Activated naive CD4-positive, alpha-beta T cell treated with anti-CD3 and anti-CD28 coated beads for 36 hours (primary cell): ENCODE measurements around the gene CLINT1. TPM values are rescaled to one million over a fixed set of nuclear protein-coding genes. Genes with fewer than 3 reads are reported as not detected.
"Not testable (repeated sequence)": the region's sequence is repeated elsewhere in the genome, so short reads cannot be mapped to it uniquely, and the experiment has no call there.

Source experiments
- CTCF ChIA-PET: fragments of 350-600 bp; sonication (Branson Sonifier 250); formaldehyde crosslinking; loops from one replicate; lab custom pipeline; 2021; ENCODE audit warnings: antibody characterized with exemption; lab: Charles Lee
- DNase-seq: peaks from one replicate; pipeline ENCODE4 v3.0.0-alpha.2; 2020
- H3K27ac Mint-ChIP-seq: one replicate; pipeline ENCODE4 v1.8.0; 2021; ENCODE audit warnings: mild to moderate bottlenecking, mixed read lengths
- H3K27me3 Mint-ChIP-seq: one replicate; pipeline ENCODE4 v1.8.0; 2021; ENCODE audit warnings: low read depth, mixed read lengths
- H3K36me3 Mint-ChIP-seq: one replicate; pipeline ENCODE4 v1.8.0; 2021; ENCODE audit warnings: low read depth, mixed read lengths
- H3K4me1 Mint-ChIP-seq: one replicate; pipeline ENCODE4 v1.8.0; 2021; ENCODE audit warnings: low read depth, mixed read lengths
- H3K4me3 Mint-ChIP-seq: one replicate; pipeline ENCODE4 v1.8.0; 2021; ENCODE audit warnings: mild to moderate bottlenecking, moderate library complexity, mixed read lengths
- H3K9me3 Mint-ChIP-seq: one replicate; pipeline ENCODE4 v1.8.0; 2021; ENCODE audit warnings: mixed read lengths
- intact Hi-C: fragments of 100-400 bp; cut with micrococcal nuclease; formaldehyde crosslinking; loops from one replicate; pipeline ENCODE4 v1.15.1; 2023
- total RNA-seq, 2 experiments: library from RNA; stranded (reverse); gene quantifications; one replicate each; pipeline ENCODE4 v1.2.3, GENCODE V29; 2021

The CLINT1 gene
- total RNA-seq, 2 experiments from 2014 or later = 31.0 to 32.7 TPM

DNA sequence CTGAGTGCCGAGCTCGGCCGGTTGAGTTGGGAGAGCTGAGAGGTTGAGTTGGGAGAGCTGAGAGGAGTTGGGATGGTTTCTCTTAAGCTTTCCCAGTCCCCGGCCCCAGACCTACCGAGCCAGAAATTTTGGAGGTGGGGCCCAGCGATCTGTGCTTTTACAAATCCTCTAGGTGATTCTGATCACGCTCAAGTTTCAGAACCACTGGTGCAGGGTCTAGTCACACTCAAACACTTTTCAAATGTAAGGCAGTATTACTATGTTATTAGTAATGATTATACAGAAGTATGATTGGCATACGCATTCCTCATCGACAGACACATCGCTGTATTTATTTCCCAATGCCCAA is 256 bp upstream of the CLINT1 start:
- CTCF ChIA-PET = interaction anchor here (1.1 kb wide), 1 partner anchor 13 kb away, joined by 3 read pairs; no protein-coding TSS in a partner anchor

DNA sequence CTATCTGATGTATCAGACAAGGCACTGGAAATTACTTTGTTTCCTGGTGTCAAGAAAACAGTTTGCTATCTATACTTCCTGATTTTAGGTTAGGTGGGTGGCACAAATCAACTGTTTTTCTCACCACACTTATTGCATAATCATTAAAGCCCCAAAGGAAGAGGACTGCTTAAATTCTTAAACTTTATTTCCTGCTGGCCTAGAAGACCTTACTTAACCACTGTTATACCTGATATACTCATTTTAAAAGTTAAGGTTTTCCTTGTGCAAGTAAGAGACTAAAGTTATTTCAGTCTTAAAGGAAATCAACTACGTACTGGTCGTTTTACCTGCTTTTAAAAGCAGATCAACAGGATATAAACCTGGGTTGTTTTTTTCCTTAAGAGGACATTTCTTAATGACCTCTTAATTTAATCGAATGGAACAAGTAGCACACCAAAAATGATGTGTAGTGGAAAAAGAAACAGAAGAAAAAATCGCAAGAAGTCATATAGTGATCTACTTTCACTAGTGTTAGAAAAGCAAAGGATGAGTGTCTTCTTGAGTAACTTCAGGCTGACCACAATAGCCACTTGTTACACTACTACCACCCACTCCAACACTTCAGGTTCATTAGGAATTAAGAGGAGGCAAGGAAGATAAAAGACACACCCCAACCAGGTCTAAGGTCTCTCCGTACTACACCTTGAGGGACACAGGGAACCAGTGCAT is 974 bp downstream of the CLINT1 start:
- peaks cover 69% of the 10 kb centered on the region for H3K4me1 Mint-ChIP-seq
- DNase-seq = peak; percentile 44
- H3K36me3 Mint-ChIP-seq = peaks cover 3% of the 10 kb centered on the region
- no peaks in the 10 kb centered on the region for H3K27me3 Mint-ChIP-seq
- peak overlapping the region; percentile 86 for H3K4me3 Mint-ChIP-seq
- H3K9me3 Mint-ChIP-seq = no peaks in the 10 kb centered on the region
- H3K27ac Mint-ChIP-seq = peak overlapping the region; percentile 87
- intact Hi-C loops = loop anchor here (2.0 to 10.0 kb wide), 8 partner anchors 33 to 1599 kb away; partner anchors contain the start of gene RNF145
- CTCF ChIA-PET = interaction anchor here (0.9 to 1.8 kb wide), 6 partner anchors 14 to 115 kb away, joined by 3 to 6 read pairs (median 3); partner anchors contain the start of gene LSM11

More for the DNA sequence above, 256 bp upstream of the CLINT1 start:
- no peaks in the 10 kb centered on the region for H3K27me3 Mint-ChIP-seq
- DNase-seq = no peak
- H3K9me3 Mint-ChIP-seq = no peaks in the 10 kb centered on the region
- peaks cover 65% of the 10 kb centered on the region for H3K4me1 Mint-ChIP-seq
- H3K27ac Mint-ChIP-seq = peak overlapping the region; percentile 87
- peaks cover 3% of the 10 kb centered on the region for H3K36me3 Mint-ChIP-seq
- intact Hi-C loops = loop anchor here (1.0 to 10.0 kb wide), 10 partner anchors 12 to 1598 kb away; partner anchors contain the start of genes RNF145 and THG1L
- peak overlapping the region; percentile 86 for H3K4me3 Mint-ChIP-seq

DNA sequence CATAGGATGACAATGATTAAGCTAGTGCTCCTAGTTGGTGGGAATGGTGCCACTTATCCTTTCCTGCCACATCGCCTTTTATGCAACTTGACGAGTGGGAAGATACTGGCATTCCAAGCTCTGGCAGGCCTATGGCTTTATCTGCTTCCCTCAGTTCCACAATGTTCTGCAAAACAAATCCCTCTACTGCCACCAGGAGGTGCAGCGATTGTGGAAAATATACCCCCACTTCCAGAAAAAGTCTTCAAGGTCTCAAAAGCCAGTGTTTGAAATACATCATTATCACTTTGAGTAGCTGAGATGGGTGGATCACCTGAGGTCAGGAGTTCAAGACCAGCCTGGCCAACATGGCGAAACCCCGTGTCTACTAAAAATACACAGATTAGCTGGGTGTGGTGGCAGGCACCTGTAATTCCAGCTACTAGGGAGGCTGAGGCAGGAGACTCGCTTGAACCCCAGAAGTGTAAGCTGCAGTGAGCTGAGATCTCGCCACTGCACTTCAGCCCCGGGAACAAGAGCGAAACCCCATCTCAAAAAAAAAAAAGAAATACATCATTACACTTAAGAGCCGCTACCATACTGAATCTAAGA is 3.4 kb downstream of the CLINT1 start:
- peaks cover 5% of the 10 kb centered on the region for H3K36me3 Mint-ChIP-seq
- H3K27me3 Mint-ChIP-seq = no peaks in the 10 kb centered on the region
- H3K4me3 Mint-ChIP-seq = no peak overlapping the region
- DNase-seq = peak; percentile 37
- CTCF ChIA-PET = interaction anchor here (0.6 to 2.3 kb wide), 16 partner anchors 9 to 94 kb away, joined by 3 to 18 read pairs (median 3); no protein-coding TSS in a partner anchor
- peaks cover 60% of the 10 kb centered on the region for H3K4me1 Mint-ChIP-seq
- intact Hi-C loops = loop anchor here (1.0 to 10.0 kb wide), 8 partner anchors 63 to 1602 kb away; partner anchors contain the start of gene RNF145
- H3K9me3 Mint-ChIP-seq = no peaks in the 10 kb centered on the region
- peak overlapping the region; percentile 8 for H3K27ac Mint-ChIP-seq

DNA sequence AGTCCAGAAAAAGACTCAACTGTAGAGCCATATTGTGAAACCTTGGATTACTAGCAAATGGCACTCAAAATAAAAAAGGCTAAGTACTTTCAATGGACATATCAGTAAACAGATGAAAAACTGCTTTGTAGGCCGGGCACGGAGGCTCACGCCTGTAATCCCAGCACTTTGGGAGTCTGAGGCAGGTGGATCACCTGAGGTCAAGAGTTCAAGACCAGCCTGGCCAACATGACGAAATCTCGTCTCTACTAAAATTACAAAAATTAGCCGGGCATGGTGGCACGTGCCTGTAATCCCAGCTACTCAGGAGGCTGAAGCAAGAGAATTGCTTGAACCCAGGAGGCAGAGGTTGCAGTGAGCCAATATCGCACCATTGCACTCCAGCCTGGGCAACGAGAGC is 5.6 kb downstream of the CLINT1 start:
- not testable (repeated sequence) for H3K27ac Mint-ChIP-seq, H3K9me3 Mint-ChIP-seq, H3K27me3 Mint-ChIP-seq, DNase-seq, H3K36me3 Mint-ChIP-seq, H3K4me3 Mint-ChIP-seq
- intact Hi-C loops = loop anchor here (10.0 kb wide), 3 partner anchors 939 to 1351 kb away; partner anchors contain the start of gene RNF145
- CTCF ChIA-PET = interaction anchor here (0.6 to 1.6 kb wide), 3 partner anchors 20 to 254 kb away, joined by 3 to 5 read pairs (median 3); no protein-coding TSS in a partner anchor
- H3K4me1 Mint-ChIP-seq = peaks cover 50% of the 10 kb centered on the region

DNA sequence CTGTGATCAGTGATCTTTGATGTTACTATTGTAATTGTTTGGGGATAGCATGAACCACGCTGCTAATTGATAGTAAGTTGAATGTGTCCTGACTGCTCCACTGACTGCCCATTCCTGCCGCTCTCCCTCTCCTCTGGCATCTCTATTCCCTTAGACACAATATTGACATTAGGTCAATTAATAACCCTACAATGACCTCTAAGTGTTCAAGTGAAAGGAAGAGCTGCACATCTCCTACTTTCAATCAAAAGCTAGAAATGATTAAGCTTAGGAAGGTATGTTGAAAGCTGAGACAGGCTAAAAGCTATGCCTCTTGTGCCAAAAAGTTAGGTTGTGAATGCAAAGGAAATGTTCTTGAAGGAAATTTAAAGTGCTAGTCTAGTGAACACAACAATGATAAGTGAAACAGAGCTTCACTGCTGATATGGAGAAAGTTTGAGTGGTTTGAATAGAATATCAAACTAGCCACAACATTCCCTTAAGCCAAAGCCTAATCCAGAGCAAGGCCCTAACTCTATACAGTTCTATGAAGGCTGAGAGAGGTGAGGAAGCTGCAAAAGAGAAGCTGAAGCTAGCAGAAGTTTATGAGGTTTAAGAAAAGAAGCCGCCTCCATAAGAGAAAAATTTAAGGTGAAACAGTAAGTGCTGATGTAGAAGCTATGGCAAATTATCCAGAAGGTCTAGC is 12.9 kb downstream of the CLINT1 start:
- Mint-ChIP-seq H3K9me3 (no peaks in the 10 kb centered on the region), H3K27ac (no peak overlapping the region), H3K4me1 (peaks cover 16% of the 10 kb centered on the region), H3K27me3 (no peaks in the 10 kb centered on the region), H3K4me3 (no peak overlapping the region), H3K36me3 (peaks cover 9% of the 10 kb centered on the region)
- CTCF ChIA-PET = interaction anchor here (0.6 to 1.6 kb wide), 5 partner anchors 9 to 29 kb away, joined by 3 to 5 read pairs (median 3); partner anchors contain the start of gene CLINT1
- no peak for DNase-seq
- intact Hi-C loops = no loop called here

DNA sequence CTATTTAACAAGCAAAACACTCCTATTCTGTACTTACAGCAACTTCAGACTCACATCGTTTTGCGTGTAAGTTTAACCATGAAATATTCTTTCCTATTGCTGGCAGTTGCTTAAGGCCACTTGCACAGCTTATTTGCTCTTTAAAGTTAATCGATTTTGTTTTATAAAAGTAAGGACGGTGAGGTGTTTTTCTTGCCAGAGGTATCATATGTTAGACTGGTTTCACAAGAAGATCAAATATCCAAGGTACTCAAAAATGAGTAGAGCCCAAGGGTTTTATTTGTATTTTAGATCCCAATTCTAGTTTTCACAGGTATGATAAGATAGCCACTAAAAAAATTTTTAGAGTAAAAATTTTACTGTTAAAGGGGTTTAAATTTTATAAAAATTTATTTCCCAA is 16.2 kb downstream of the CLINT1 start:
- peaks cover 14% of the 10 kb centered on the region for H3K4me1 Mint-ChIP-seq
- peaks cover 4% of the 10 kb centered on the region for H3K36me3 Mint-ChIP-seq
- no peak for DNase-seq
- intact Hi-C loops = no loop called here
- CTCF ChIA-PET = interaction anchor here (0.6 kb wide), 1 partner anchor 29 kb away, joined by 3 read pairs; no protein-coding TSS in a partner anchor
- no peak overlapping the region for H3K4me3 Mint-ChIP-seq
- H3K9me3 Mint-ChIP-seq = no peaks in the 10 kb centered on the region
- H3K27ac Mint-ChIP-seq = no peak overlapping the region
- no peaks in the 10 kb centered on the region for H3K27me3 Mint-ChIP-seq

DNA sequence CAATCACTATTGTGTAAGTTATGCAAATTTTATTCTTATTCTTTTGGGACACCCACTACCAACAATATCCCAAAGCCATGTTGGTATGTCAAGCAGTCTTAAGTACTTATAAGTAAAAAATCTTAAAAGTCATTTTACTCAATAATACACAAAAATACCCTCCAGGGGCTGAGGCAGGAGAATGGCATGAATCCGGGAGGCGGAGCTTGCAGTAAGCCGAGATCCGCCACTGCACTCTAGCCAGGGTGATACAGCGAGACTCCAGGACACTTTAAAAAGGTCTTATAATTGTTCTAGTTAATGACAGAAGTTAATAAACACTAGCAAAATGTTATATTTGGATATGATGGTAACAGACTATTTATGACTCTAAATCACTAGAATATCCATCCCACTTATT is 16.8 kb downstream of the CLINT1 start:
- Mint-ChIP-seq H3K4me1 (peaks cover 13% of the 10 kb centered on the region), H3K4me3 (no peak overlapping the region), H3K36me3 (no peaks in the 10 kb centered on the region), H3K9me3 (no peaks in the 10 kb centered on the region), H3K27ac (no peak overlapping the region), H3K27me3 (no peaks in the 10 kb centered on the region)
- CTCF ChIA-PET = interaction anchor here (0.6 to 2.8 kb wide), 2 partner anchors 13 to 30 kb away, joined by 3 to 7 read pairs; no protein-coding TSS in a partner anchor
- intact Hi-C loops = no loop called here
- no peak for DNase-seq

DNA sequence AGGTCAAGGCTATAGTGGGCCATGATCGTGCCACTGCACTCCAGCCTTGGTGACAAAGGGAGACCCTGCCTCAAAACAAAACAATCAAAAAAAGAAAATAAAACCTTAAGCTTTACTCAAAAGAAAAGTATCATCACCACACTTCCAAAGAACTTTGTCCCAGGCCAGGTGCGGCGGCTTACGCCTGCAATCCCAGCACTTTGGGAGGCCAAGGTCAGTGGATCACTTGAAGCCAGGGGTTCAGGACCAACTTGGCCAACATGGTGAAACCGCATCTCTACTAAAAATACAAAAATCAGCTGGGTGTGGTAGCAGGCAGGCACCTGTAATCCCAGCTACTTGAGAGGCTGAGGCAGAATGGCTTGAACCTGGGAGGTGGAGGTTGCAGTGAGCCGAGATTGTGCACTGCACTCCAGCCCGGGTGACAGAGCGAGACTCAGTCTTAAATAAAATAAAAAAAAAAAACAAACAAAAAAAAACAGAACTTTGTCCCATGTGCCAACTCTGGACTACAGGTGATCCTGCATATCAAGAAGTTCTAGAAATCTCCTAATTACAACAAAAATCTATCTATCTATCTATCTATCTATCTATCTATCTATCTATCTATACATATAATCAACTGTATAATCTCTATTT is 19.7 kb downstream of the CLINT1 start:
- Mint-ChIP-seq H3K27ac (no peak overlapping the region), H3K4me1 (peaks cover 22% of the 10 kb centered on the region), H3K27me3 (no peaks in the 10 kb centered on the region), H3K4me3 (no peak overlapping the region), H3K36me3 (no peaks in the 10 kb centered on the region), H3K9me3 (no peaks in the 10 kb centered on the region)
- intact Hi-C loops = no loop called here
- CTCF ChIA-PET = interaction anchor here (0.7 to 2.8 kb wide), 4 partner anchors 9 to 110 kb away, joined by 3 to 7 read pairs (median 4); no protein-coding TSS in a partner anchor
- DNase-seq = no peak

DNA sequence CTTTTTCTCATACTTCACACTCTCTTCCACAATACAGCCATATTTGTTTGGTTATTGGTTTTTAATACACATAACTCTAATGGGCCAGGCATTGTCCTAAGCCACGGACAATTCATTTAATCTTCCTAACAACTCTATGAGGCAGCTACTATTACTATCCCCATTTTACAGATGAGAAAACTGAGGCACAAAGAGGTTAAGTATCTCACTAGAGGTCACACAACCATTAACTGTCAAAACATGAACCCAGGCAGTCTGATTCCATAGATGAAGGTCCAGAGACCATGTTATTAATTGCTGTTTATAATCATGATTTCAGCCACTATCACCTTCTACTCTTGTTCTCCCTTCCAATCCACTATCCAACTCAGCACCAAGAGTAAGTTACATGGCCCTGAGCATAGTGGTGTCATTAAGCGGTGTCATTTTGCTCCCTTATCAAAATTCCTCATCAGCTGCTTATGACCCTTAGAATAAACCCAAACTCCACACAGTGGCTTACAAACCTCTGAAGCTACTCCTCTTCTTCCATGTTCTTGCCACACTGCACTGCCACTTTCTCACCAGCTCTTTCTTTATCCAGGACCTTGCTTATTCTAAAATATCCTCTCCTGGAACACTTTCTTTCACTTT is 22.7 kb downstream of the CLINT1 start:
- Mint-ChIP-seq H3K27ac (no peak overlapping the region), H3K9me3 (no peaks in the 10 kb centered on the region), H3K36me3 (no peaks in the 10 kb centered on the region), H3K4me1 (peaks cover 22% of the 10 kb centered on the region), H3K27me3 (no peaks in the 10 kb centered on the region), H3K4me3 (no peak overlapping the region)
- no peak for DNase-seq
- intact Hi-C loops = no loop called here
- CTCF ChIA-PET = interaction anchor here (1.2 kb wide), 1 partner anchor 10 kb away, joined by 3 read pairs; no protein-coding TSS in a partner anchor

DNA sequence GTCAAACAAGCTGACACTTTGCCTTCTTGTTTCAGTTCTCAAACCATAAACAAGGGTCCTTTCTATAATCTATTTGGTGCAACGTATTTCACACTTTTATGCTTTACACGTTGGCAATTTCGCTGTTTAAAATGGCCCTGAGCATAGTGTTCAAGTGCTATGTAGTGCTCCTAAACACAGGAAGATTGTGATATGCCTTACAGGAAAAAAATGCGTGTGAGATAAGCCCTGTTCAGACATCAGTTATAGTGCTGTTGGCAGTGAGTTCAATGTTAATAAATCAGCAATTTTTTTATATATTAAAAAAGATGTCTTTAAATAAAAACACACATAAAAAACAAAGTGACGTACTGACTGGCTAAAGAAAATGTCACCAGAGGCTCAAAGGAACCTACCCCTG is 23.9 kb downstream of the CLINT1 start:
- H3K27me3 Mint-ChIP-seq = no peaks in the 10 kb centered on the region
- no peaks in the 10 kb centered on the region for H3K9me3 Mint-ChIP-seq
- CTCF ChIA-PET = interaction anchor here (1.2 kb wide), 1 partner anchor 8 kb away, joined by 3 read pairs; no protein-coding TSS in a partner anchor
- no peak overlapping the region for H3K27ac Mint-ChIP-seq
- H3K4me1 Mint-ChIP-seq = peaks cover 19% of the 10 kb centered on the region
- no peak for DNase-seq
- intact Hi-C loops = no loop called here
- no peak overlapping the region for H3K4me3 Mint-ChIP-seq
- no peaks in the 10 kb centered on the region for H3K36me3 Mint-ChIP-seq

DNA sequence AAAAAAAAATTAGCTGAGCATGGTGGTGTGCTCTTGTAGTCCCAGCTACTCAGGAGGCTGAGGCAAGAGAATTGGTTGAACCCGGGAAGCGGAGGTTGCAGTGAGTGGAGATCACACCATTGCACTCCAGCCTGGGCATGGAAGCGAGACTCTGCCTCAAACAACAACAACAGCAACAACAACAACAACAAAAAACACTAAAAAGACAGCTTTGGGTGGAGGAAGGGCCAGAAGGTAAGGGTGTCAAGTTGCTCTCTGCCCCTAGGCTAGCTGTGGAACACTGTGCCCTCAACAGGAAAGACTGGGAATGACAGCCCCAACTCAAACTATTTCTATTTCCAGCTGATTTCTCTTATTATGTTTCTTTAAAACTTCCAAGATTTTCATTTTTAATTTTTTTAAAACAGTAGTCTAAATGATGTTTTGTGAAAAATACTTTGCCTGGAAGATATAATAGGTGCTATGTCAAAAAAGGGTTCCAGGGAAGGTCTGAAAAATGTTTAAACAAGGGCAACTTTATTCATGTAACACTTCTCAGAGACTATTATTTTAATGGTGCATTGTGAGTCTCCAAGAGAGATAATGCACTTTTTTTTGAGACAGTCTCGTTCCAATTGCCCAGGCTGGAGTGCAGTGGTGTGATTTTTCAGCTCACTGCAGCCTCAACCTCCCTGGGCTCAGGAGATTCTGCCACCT is 29.9 kb downstream of the CLINT1 start:
- CTCF ChIA-PET = interaction anchor here (0.5 to 2.2 kb wide), 5 partner anchors 12 to 121 kb away, joined by 3 to 13 read pairs (median 3); no protein-coding TSS in a partner anchor
- H3K9me3 Mint-ChIP-seq = no peaks in the 10 kb centered on the region
- peak; percentile 20 for DNase-seq
- H3K4me3 Mint-ChIP-seq = no peak overlapping the region
- no peak overlapping the region for H3K27ac Mint-ChIP-seq
- no peaks in the 10 kb centered on the region for H3K27me3 Mint-ChIP-seq
- no peaks in the 10 kb centered on the region for H3K36me3 Mint-ChIP-seq
- intact Hi-C loops = no loop called here
- H3K4me1 Mint-ChIP-seq = peaks cover 32% of the 10 kb centered on the region
